ENCODE measurements around the gene ANKMY1.

ANKMY1 gene

DNA sequence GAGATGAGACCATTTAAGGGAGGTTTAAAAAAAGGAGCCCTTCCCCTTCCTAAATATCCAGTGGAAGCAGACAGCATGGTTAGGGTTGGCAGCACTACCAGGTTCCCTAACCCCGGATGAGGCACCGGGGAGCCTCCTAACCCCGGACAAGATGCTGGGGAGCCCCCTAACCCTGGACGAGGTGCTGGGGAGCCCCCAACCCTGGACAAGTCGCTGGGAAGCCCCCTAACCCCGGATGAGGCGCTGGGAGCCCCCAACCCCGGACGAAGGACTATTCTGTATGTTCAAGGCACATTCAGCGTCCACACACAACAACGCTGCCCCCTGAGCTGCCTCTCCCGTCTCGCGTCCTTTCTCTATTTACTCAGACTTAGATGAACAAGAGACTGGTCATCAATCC, 51.9 kb downstream of the ANKMY1 start:
- no peak overlapping the region for H3K4me3 ChIP-seq (replicated peaks; ENCODE audit: low read depth, low read length)

DNA sequence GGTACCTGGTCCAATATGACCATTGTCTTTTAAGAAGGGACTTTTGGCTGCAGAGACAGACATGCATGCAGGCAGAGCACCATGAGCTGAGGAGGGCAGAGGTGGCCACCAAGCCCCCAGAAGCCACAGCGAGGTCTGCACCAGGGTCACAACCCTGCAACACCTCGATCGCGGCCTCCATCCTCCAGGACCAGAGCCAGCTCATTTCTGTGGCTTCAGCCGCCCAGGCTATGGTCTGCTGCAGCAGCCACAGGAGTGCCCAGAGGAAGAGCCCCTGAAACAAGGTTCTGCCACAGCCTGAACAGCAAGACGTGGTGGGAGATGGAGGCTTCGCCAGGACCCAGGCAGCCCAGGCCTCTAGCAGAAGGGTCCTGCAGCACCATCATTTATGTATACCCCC, 53.9 kb downstream of the ANKMY1 start:
- DNase-seq (ENCODE audit: extremely low read depth, low read depth): no peak
- H3K4me3 ChIP-seq (replicated peaks; ENCODE audit: low read depth, low read length): no peak overlapping the region
- no peak for TF ChIP-seq CTCF (IDR thresholded peaks at IDR 0.05; ENCODE audit: low read depth, low read length, missing control alignments)

More for the DNA sequence above, 51.9 kb downstream of the ANKMY1 start:
- DNase-seq (ENCODE audit: extremely low read depth, low read depth): no peak
- TF ChIP-seq CTCF (IDR thresholded peaks at IDR 0.05; ENCODE audit: low read depth, low read length, missing control alignments): no peak

DNA sequence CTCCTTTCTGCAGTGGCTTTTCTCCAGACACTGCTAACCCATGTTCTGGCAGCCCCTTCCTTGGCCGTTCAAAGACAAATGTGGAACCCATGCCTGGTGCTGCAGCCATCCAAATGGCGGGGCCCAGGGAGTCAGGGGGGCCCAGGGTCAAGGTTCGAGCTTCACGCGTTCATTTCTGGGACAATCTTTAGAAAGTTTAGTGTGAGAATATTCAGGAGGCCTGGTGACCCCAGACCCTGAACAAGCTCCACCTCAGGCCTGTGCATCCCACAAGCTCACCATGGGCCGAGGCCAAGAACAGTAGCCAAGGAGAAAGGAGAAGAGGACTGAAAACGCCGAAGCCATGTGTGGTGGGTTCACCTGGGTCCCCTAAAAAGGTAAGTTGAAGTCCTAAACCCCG, 54.4 kb downstream of the ANKMY1 start:
- no peak overlapping the region for H3K4me3 ChIP-seq (replicated peaks; ENCODE audit: low read depth, low read length)
- TF ChIP-seq CTCF (IDR thresholded peaks at IDR 0.05; ENCODE audit: low read depth, low read length, missing control alignments): no peak
- no peak for DNase-seq (ENCODE audit: extremely low read depth, low read depth)

DNA sequence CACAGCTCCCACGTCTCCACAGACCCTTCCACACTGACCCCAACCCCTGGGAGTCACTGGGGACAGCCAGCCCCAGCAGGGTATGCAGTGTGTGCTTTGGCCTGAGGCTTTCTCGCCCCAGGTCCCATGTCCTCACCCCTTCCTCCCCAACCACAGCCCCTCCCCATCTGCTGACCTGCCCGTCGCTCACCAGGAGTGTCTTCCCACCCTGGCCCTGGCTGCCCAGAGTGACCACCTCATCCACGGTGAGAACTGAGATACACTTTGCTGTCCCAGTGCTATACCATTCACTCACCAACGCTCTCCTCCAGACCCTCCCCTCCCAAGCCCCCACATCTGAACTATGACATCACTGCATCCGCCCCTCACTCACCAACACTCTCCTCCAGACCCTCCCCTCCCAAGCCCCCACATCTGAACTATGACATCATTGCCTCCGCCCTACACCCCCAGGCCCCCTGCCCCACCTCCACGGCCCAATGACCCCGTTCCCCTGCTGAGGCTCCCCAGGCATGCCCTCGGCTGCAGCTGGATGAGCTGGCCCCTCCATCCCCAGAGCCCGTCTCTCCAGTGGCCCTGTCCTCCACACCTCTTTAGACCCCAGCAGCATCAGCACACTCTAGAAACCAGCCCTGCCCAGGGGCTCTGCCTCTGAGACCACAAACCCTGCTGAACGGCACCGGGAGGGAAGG, 55.2 kb downstream of the ANKMY1 start:
- TF ChIP-seq CTCF (IDR thresholded peaks at IDR 0.05; ENCODE audit: low read depth, low read length, missing control alignments): no peak
- H3K4me3 ChIP-seq (replicated peaks; ENCODE audit: low read depth, low read length): no peak overlapping the region
- DNase-seq (ENCODE audit: extremely low read depth, low read depth): no peak

- TF ChIP-seq CTCF (IDR thresholded peaks at IDR 0.05; ENCODE audit: low read depth, low read length, missing control alignments): no peak
- H3K4me3 ChIP-seq (replicated peaks; ENCODE audit: low read depth, low read length): no peak overlapping the region
- no peak for DNase-seq (ENCODE audit: extremely low read depth, low read depth)
Measured at GRCh38 chr2:240502059-240502429, 55.7 kb downstream of the ANKMY1 start.

- no peak for TF ChIP-seq CTCF (IDR thresholded peaks at IDR 0.05; ENCODE audit: low read depth, low read length, missing control alignments)
- no peak for DNase-seq (ENCODE audit: extremely low read depth, low read depth)
- H3K4me3 ChIP-seq (replicated peaks; ENCODE audit: low read depth, low read length): no peak overlapping the region
Measured at GRCh38 chr2:240501531-240501991, 56.2 kb downstream of the ANKMY1 start.
